GM21423 (cell line): ENCODE measurements around the gene GFPT2.

ENCODE experiments used
- ATAC-seq: cut with Tn5 transposase; IDR thresholded peaks from one replicate; pipeline ENCODE4 v1.9.1; 2021; ENCODE audit warnings: mild to moderate bottlenecking, moderate library complexity; ENCODE audit not compliant: unreplicated experiment

GFPT2 gene

GRCh38 chr5:180379355-180380070 is 26.4 kb upstream of the GFPT2 start:
- ATAC-seq = no peak

- ATAC-seq = no peak
These were observed 25.6 kb upstream of the GFPT2 start for GRCh38 chr5:180378438-180379344.

- ATAC-seq = no peak
These were observed 24.5 kb upstream of the GFPT2 start for GRCh38 chr5:180377556-180378197.

DNA sequence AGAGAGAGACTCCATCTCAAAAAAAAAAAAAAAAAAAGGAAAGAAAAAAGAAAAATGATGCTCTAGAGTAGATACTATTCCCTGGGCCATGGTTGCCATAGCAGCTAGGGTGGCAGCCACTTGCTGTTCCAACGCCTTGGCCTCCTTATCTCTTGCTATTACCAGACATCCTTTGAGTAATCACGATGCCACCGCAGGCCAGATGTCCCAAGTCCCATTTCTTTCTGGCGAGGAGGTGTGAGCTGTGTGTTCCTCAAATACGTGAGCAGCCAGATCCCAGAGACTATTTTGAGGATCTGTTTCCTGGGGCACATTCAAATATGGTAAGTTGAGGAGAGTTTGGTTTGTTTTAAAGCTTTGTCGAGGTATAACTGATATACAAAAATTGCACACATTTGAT is 23.4 kb upstream of the GFPT2 start:
- no peak for ATAC-seq

DNA sequence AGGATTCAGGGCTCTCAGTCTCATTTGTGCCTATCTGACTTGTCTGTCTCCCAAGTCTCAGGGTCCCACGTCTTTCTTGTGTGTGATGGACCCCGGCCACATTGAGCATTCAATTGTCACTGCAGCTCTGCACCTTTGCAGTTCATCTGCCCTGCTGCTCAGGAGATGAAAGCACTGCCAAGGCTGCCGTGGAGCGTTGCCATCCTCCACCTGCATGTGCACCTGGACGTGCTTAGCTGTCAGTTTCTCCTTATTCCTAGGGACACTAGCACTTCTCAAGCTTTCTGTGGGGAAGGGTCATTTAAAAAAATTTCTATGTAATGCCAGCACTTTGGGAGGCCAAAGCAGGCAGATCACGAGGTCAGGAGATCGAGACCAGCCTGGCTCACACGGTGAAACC is 22.8 kb upstream of the GFPT2 start:
- no peak for ATAC-seq

DNA sequence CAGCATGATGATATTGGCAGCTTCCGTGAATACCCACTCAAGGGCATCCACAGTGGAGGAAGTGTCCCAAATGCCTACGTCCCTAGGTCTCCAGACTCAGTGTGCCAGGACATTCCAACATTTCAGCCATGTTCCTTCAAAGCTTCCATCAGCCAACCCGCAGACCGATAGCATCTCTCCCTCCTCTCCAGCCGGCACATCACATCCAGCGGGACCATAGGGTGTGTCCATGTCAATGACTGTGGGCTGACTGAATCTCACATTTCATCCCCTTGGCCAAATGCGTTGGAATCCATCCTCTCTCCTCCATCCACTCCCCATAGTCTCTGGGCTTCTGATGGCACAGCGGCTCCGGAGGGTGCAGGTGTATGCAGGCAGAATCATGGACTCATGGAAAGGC is 22.2 kb upstream of the GFPT2 start:
- ATAC-seq = no peak

DNA sequence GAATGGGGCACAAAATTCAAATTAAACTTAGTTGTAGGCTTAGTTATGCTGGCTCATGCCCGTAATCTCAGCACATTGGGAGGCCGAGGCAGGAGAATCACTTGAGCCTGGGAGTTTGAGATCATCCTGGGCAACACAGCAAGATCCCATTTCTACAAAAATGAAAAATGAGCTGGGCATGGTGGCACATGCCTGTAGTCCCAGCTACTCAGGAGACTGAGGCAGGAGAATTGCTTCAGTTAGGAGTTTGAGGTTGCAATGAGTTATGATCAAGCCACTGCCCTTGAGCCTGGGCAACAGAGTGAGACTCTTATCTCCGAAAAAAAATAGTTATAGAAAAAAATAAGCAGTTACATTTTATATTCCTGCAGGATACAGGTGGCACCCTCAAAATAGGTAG is 20.7 kb upstream of the GFPT2 start:
- ATAC-seq = no peak

DNA sequence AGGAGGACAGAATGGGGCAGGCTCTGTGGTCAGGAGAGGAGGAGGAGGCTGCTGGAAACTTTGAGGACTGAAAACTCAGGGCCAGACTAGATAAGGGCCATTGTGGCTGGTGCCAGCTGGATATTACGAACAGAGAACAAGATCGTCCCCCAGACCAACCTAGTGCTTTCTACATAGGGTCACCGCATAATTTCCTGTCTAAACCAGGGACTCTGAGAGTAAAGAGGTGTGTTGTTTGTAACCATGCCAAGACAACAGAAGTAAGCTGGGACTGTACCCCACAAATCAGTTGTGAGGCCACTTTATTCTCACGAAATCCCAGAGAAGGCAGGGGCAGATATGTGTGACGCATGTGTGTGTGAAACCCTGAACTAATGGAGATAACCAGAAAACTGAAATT is 20.3 kb upstream of the GFPT2 start:
- no peak for ATAC-seq

DNA sequence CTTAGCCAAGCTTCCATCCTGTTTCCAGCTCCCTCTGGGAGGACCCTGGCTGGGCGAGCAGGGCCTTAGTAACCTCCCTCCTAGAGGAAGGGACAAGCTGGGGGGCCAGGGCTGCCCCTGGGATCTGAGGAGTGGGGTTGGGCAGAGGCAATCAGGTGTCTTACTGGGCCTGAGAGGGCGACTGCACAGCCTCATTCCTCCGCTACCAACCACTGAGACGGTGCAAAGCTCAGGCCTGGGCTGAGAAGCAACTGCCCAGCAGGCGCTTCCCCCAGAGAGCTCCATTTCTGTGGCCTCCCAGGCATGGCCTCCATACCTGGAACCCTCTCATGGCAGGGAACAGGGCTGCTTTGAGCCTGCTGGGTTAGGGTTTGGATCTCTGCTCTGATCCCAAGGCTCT is 18.8 kb upstream of the GFPT2 start:
- ATAC-seq = no peak

DNA sequence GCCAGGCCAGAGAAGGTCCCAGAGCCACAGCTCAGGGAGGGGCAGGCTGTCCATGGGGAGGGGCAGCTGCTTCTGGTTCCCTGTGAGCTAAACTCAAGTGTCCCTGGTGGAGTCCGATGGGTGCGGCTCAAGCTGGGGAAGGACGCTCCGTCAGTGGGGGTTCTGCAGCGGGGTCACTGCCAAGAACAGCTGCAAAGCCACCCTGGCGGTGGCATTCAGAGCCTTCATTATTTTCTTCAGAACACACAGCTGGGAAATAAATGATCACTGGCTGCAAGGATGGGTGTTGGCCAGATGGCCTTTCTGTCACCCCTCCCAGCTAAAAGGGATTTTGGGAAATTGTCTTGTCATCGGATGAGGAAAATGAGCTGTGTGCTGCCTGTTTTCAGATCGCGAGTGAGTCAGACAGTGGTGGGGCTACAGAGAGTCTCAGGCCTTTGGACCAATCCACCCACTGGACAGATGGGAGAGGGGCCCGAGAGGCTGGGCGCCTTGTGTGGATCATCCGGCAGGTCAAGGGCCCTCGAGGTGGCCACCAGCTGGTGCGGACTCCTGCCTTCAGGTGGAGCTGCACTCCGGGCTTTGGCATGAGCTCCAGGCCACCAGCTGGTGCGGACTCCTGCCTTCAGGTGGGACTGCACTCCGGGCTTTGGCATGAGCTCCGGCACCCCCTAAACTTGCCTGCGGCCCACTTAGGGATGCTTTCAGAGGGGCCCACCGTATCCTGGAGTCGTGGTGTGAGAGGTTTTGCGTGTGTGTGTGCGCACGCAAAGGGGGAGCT is 17.9 kb upstream of the GFPT2 start:
- ATAC-seq = no peak

DNA sequence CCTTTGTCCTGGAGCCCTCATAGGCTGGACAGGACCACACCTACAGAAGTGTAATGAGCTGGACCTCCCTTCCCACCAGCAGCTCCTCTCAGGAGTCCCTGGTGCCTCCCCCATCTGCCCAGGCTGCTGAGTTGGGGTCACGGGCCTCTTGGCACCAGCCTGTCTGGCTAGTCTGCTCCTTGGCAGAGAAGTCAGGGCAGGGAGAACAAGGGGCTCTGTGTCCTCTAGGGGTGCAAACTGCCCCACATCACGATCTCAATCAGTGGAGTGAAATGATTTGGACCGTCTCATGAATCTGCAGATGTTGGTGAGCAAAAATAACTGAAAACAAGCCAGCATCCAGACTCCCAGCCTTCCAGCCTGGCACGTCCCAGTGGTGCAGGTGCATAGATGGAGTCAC is 14.9 kb upstream of the GFPT2 start:
- no peak for ATAC-seq

GRCh38 chr5:180367300-180367699 is 14.2 kb upstream of the GFPT2 start:
- ATAC-seq = no peak

GRCh38 chr5:180366326-180366725 is 13.2 kb upstream of the GFPT2 start:
- ATAC-seq = no peak

DNA sequence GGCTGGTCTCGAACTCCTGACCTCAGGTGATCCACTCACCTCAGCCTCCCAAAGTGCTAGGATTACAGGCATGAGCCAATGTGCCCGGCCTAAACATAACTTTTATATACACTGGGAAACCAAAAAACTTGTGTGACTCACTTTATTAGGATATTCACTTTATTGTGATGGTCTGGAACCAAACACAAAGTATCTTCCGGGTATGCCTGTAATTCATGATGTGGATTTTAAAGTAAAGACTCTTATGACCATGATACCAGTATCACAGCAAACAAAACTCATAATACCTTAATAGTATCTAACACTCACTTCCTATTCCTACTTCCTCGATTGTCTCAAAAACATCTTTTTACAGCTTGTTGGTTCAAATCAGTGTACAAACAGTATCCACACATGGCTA is 12.7 kb upstream of the GFPT2 start:
- ATAC-seq = no peak

GRCh38 chr5:180364306-180364856 is 11.2 kb upstream of the GFPT2 start:
- no peak for ATAC-seq

DNA sequence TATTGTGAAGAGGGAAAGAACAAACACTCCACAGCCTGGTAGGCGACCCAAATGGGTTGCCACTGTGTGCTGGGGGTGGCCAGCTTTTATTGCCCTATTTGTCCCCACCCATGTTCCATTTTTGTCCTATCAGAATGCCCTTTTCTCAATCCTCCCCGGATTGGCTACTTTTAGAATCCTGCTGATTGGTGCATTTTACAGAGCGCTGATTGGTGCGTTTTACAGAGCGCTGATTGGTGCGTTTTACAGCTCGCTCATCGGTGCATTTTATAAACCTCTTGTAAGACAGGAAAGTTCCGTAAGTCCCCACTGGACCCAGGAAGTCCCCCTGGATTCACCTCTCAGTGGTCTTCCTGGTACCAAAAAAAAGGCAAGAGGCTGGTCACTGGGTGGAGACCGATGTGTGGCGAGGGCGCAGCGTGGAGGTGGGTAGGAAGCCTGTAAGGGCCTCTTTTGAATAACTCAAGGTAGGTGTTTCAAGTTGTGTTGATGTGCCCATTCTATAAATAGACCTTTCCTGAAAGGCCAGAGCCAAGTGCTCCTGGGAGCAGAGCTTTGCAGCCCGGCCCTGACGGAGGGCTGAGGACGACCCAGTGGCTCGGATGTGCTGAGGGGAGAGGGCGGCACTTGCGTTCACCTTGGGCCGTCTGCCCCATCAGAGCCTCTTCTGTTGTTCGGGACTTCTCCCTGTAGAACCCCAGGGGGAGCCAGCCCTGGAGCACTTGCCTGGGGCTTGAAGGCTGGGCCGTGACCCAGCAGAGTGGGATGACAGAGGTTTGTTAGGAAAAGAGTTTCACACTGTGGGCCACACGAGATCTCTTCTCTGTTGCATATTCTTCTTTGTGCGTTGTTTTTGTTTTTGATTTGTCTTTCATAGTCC is 7.2 kb upstream of the GFPT2 start:
- no peak for ATAC-seq

DNA sequence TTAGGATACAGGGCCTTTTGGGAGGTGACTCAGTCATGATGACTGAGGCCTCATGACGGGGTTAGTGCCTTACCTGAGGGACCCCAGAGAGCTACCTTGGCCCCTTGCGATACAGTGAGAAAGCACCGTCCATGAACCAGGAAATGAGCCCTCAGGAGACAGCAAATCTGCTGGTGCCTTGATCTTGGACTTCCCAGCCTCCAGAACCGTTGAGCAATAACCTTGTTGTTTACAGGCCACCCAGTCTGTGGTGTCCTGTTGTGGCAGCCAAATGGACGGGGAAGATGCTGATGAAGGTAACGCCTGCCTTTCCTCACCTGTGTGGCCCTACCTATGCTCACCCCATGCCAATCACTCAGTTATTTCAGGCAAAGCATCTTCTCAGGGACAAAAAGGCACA is 5.6 kb upstream of the GFPT2 start:
- ATAC-seq = no peak

DNA sequence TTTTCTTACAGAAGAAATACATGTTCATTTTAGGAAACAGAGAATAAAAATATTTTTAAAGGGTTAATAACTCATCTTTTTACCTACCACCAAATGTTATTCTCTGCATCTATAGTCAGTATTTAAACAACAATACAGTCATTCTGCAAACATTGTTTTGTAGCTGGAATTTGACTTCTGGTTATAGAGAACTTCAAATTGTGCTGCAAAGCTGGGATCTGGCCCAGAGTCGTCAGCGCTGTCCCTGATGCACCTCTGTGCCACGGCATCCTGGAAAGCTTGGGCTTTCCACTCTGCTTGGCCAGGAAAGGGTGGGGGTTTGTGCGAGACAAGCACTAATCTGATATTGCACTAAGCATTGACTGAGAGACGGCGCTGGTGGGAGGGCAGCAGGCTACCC is 5.0 kb upstream of the GFPT2 start:
- ATAC-seq = no peak

- no peak for ATAC-seq
These were observed 1.8 kb upstream of the GFPT2 start for GRCh38 chr5:180354966-180355365.

DNA sequence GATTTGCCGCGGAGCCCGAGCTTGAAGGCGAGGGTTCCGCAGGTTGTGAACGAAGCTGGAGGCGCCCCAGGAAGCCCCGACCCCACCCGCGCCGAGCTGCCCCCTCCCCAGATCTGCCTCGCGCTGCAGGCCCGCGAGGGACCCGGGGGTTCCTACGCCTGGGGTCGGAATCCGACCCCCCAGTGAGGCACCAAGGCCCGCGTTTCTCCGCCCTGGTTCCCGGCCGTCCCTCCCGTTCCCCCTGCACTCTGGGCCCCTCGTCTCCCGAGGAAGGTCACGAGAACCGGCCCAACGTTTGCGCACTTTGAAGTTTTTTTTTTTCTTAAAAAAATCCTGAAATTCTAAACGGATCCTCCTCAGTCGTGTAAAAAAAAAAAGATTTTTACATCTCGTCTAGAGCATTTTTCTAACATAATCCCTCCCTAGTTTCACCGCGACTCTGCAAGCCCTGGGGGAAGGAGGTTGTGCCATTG is 880 bp upstream of the GFPT2 start:
- no peak for ATAC-seq
